SKM-1 treated with dmso at 0.1 percent for 144 hours (cell line): ENCODE results near the gene BTBD3.

ENCODE experiments used
- DNase-seq: peaks from one replicate; lab custom pipeline; 2025; ENCODE audit not compliant: unreplicated experiment; lab: John Stamatoyannopoulos, UW

Gene BTBD3

GRCh38 chr20:11917663-11918062, at the start of gene BTBD3:
Gene BTBD3 (plus strand): TSS chr20:11917893. CDS start chr20:11918276, 383 bp downstream.
- DNase-seq, result no peak

- no peak for DNase-seq
These were observed 48.1 kb upstream of the BTBD3 start for GRCh38 chr20:11869641-11870040.

DNA sequence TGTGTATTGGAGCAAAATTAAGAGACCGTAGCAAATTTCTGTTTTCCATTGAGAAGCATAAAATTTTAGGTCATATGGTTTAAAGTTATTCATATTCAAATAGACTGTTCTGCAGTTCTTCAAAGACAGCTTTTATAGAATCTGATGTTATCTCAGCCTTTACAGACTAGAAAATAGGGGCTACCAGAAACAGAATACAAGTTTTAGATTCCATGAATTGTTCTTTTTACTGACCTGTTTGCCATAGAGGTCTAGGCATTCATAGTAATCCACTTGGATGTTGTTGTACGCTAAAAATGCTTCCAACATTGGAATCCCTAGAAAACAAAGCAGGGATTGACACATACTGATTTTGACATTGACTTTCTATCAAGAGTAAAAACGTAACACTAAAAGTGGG, 47.3 kb upstream of the BTBD3 start:
- no peak for DNase-seq

DNA sequence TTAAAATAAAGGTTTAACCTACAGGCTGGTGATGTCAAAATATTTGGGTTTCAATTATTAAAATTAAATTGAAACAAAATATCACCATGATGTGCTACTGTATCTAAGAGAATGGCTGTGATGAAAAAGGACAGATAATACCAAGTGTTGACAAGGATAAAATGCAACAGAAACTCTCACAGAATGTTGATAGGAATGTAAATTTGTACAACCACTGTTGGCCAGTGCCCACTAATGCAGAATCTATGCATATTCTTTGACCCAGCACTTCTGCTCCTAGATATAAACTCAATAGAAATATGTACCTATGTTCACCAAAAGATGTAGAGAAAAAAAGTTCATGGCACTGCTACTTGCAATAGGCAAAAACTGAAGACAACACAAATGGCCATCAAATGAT, 41.1 kb upstream of the BTBD3 start:
- no peak for DNase-seq

- no peak for DNase-seq
These were observed 37.0 kb upstream of the BTBD3 start for GRCh38 chr20:11880680-11881079.

DNA sequence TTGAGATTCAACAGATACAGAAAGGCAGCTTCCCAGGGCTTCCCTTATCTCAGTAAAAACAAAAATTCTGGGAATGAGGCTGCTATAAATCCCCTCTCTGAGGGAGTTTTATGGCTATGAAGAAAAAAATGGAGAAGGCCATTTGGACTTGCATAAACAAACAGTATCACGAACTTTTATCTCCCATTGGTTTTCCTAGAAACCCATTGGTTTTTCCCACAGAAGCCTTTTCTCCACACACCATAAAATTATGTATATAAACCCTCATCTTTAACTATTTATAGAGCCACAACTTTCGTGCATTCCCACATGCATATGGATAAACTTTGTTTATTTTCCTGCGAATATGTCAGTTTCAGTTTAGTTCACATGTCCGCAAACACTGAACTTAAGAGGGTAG, 36.2 kb upstream of the BTBD3 start:
- no peak for DNase-seq

- no peak for DNase-seq
These were observed 35.0 kb upstream of the BTBD3 start for GRCh38 chr20:11882651-11883050.

DNA sequence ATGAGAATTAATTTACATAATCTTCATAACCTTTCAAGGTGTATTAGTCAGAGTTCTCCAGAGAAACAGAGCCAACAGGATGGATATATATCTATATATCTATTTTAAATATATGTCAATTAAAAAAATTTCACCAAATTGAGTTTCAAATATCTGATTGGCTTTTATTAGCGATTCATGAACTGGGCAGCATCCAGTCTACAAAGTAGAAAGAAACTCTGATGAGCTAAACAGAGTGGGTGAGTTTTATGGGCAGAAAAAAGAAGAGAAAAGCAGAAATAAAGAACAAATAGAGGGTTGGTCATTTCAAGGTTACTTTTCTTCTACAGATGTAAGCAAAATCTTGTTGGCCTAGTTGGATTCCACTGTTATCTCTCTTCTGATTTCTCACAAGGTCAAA, 29.0 kb upstream of the BTBD3 start:
- no peak for DNase-seq

GRCh38 chr20:11890331-11891076, 27.2 kb upstream of the BTBD3 start:
- DNase-seq, result peak; percentile 73

DNA sequence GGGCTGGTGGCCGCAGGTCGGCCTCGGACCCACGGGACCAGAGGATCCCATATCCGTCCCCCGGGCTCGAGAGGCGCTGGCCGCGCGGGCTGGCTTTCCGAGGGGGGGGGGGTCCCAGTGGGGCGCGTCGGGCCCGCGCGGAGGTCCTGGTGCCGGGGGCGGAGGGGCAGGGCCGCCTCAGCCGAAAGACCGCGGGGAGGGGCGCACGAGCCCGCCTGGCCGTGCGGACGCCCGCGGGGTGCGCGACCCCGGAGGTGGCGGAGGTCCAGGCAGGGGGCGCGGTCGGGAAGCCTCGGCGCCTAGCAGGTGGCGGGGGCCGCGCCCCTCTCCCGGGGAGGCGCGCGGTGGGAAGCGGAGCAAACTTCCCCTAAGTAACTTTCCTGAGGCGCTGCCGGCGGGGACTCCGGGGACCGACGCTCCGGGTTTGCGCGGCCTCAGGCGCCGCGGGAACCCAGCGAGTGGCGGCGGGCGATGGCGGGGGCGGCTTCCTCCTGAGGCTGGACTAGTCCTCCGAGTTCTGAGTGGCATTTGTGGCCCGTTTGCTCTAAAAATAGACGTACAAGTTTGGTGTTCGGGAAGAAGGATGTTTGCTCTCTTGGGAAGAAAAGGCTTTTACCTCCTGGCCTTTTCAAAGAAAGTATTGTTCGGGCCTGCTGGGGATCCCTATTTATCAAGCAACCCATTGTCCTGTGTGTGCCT, 26.5 kb upstream of the BTBD3 start:
- no peak for DNase-seq

DNA sequence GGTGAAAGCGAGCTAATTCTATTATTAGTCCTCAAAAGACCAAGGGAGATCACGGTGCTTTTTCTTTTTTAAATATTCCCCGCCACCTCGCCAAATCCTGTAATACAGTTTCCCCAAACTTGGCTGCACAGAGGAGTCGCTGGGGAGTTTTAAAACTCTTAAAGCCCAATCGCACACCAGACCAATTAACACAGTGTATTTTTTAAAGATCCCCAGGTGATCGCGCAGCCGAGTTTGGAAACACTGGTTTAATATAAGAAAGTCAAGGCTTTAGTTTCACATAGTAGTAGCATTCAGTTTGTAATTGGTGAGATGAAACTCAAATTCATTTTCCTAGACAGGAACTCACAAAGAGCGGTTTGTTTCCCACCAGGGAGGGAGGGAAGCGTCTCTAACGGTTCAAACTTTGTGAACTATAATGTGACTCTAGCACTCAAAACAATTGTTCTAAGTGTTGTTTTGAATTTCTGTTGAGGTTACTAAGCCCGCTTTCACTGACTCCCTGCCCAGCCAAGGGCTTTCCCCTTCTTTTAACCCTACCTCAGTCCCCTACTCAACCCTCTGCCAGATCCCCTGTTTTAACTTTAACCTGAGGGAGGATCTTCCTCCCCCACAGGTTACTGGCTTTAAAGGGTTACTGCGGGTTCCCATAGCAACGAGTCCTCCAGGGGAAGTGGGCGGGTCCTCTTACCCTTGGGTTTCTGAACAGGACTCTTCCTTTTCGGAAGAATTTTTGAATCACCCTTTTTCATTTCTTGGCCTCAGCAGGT, 25.7 kb upstream of the BTBD3 start:
- peak; percentile 42 for DNase-seq

- no peak for DNase-seq
These were observed 23.6 kb upstream of the BTBD3 start for GRCh38 chr20:11894062-11894461.

GRCh38 chr20:11895861-11896387, 21.8 kb upstream of the BTBD3 start:
- DNase-seq, result no peak

DNA sequence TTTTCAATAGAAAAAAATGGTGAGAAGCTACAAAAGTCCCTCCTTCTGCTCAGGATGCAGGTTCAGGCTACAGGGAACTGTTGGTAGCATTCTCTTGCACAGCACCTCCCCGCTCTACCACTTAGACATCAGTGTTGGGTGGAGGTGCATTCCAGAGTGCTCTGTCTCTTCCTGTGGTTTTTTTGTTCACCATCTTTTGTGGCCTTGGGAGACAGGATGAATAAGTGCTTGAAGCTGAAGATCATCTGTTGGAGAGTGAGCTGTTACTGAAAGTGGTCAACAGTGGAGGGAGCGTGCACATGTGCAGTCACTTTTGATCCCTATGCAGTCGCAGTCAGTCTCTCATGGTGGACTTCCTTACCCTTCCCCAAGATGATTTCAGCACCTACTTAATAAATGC, 16.6 kb upstream of the BTBD3 start:
- no peak for DNase-seq

DNA sequence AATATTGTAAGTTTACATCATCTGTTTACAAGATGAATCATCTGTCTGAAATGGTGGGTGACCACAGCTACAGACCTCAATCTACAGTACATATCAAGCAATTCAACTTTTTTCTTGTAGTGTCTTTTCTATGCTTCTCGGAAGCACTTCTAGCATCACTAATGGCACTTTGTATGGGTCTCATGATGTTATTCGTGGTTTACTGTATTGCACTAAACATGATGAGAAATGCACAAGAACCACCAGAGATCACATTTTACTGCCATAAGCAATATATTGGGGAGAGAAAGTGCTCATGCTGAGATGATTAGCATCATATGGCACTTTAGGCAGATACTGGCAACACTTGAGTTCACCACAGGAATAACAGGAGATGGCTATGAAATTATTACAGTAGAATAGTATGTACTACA, 15.4 kb upstream of the BTBD3 start:
- DNase-seq, result no peak

DNA sequence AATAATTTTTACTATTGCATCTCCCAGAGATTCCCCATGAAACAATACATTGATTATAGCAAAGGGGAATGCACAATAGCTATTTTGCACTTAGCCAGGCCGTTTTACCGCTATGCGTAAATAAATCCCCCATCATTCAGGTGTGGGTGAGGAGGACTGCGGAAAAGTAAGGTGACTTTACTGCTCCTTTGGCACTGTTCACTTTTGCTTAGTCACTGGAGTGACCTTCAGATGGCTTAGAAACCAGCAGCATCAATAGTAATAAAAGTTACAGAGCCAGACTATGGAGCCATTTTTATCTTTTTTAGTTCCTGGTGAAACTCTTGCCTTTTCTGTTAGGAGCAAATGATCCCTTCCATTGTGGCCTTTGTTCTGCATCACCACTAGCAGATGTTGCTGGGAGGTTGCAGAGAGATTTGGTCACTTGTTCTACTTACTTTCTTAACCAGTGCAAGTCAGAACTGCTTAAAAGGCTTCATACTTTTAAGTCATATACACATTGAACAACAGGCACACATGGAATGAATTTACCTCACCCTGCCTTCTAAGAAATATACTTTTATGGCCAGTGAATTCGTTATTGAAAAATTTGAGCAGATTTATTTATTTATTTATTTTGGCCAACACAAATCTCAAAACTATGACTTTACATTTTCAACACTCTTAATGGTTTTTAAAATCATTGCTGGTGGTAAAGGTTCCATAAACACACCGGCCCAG, 12.1 kb upstream of the BTBD3 start:
- DNase-seq, result no peak

- DNase-seq, result no peak
These were observed 10.8 kb upstream of the BTBD3 start for GRCh38 chr20:11906626-11907480.

- no peak for DNase-seq
These were observed 10.1 kb upstream of the BTBD3 start for GRCh38 chr20:11907621-11908020.

DNA sequence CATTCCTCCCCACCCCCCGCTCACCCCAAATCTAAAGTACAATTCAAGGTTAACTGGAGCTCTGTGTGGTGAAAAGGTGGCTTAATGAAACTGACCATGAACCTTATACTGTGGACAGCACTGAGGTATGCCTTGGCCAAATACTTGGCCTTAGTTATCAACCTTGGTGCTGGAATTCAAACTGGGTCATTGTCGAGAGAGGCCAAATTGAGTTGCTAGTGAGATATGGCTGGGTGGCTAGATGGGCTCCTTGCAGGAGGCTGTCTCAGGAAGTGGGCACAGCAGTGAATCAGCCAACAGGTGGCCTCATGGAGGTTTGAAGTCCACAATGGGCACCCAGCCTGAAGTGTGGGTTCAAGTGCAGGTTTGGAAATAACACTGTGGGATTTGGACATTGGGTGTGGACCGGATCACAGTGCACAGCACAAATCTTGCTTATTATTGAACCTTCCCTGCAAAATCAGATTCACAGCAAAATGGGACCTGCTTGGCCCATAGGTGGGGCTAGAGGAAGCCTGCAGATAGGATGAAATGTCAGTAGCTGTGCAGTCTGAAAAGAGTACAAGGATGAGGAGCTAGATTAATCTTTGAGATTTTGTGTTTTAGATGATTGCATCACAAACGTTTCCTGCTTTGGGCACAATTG, 5.6 kb upstream of the BTBD3 start:
- DNase-seq, result no peak
